Activated T-cell treated with anti-CD3 and anti-CD28 coated beads for 1 hour (primary cell): ENCODE measurements around the gene RBM15B.
"Not testable (repeated sequence)": the region's sequence is repeated elsewhere in the genome, so short reads cannot be mapped to it uniquely, and the experiment has no call there.

Source experiments
- DNase-seq: peaks from one replicate; pipeline ENCODE4 v3.0.0-alpha.2; 2020; ENCODE audit warnings: low read depth

Gene RBM15B

GRCh38 chr3:51378065-51378464 is 13.0 kb upstream of the RBM15B start:
- no peak for DNase-seq

GRCh38 chr3:51378726-51379125 is 12.4 kb upstream of the RBM15B start:
- DNase-seq = no peak

GRCh38 chr3:51379301-51379700 is 11.8 kb upstream of the RBM15B start:
- DNase-seq = no peak

GRCh38 chr3:51379746-51380455 is 11.2 kb upstream of the RBM15B start:
- DNase-seq = no peak

DNA sequence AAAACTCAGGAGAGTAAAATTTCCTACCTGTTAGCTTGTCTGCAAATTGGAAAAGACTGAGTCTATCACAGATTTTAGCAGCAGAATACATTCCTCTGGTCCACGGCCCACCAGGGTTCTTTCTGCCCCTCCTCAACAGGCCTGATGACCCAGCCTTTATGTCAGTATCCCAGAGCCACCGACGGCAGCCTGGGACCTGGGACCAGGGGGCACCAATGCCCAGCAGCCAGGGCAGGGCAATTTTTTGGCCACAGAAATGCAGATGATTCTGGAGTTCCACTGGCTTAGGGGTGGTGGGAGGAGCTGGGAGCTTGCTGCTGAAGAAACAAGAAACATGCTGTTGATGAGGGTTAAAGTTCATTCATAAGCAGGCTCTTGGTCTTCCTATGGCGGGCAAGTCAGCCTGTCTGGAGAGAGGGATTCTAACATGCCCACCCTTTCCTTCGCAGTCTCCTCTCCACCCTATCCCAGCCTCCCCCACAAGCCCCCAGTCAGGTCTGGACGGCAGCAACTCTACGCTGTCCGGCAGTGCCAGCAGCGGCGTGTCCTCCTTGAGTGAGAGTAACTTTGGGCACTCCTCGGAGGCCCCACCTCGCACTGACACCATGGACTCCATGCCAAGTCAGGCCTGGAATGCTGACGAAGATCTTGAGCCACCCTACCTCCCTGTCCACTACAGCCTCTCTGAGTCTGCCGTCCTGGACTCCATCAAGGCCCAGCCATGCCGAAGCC is 10.3 kb upstream of the RBM15B start:
- DNase-seq = no peak

DNA sequence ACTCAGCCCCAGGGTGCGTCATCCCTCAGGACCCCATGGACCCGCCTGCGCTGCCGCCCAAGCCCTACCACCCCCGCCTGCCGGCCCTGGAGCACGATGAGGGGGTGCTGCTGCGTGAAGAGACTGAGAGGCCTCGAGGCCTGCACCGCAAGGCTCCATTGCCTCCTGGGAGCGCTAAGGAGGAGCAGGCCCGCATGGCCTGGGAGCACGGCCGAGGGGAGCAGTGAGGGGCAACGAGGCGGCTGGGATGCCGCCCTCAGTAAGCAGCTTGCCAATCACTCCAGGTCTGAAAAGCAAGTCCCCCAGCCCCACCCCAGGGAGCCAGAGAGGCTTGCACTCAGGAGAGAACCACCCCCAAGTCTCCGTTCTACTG is 9.8 kb upstream of the RBM15B start:
- no peak for DNase-seq

- no peak for DNase-seq
These were observed 8.9 kb upstream of the RBM15B start for GRCh38 chr3:51382076-51382745.

- no peak for DNase-seq
These were observed 8.0 kb upstream of the RBM15B start for GRCh38 chr3:51382947-51383578.

- DNase-seq = no peak
These were observed 6.9 kb upstream of the RBM15B start for GRCh38 chr3:51384055-51384725.

- DNase-seq = peak; percentile 91
These were observed 6.2 kb upstream of the RBM15B start, which contains the start of gene MANF for GRCh38 chr3:51384726-51385473. MANF (plus strand) TSS chr3:51385291; CDS start chr3:51385343, 52 bp downstream.

GRCh38 chr3:51385621-51386091 is 5.4 kb upstream of the RBM15B start:
- no peak for DNase-seq

DNA sequence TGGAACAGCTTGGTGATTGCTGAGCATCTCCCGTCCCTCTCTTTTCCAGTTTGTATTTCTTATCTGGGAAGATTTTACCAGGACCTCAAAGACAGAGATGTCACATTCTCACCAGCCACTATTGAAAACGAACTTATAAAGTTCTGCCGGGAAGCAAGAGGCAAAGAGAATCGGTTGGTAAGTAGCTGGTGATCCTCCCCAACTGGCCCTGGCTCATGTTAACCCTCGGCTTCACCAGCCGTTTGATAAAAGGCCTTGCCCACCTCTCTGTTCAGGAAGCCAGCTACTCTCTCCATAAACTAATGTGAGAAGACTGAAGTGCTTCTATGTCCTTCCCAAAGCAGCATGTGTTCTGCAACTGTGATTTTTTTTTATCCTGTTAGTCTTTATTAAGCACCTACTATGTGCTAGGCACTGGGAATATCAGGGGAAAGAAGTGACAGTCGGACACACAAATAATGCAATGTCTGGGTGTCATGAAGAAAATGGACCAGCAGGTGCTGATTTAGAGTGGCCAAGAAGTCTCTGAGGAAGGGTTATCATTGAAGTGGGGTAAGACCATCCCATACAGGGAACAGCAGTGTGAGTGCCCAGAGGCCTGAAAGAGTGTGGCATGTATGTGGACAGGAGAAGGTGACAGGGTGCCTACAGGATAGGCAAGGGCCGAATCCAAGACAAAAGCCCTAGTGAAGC is 4.8 kb upstream of the RBM15B start:
- DNase-seq = no peak

DNA sequence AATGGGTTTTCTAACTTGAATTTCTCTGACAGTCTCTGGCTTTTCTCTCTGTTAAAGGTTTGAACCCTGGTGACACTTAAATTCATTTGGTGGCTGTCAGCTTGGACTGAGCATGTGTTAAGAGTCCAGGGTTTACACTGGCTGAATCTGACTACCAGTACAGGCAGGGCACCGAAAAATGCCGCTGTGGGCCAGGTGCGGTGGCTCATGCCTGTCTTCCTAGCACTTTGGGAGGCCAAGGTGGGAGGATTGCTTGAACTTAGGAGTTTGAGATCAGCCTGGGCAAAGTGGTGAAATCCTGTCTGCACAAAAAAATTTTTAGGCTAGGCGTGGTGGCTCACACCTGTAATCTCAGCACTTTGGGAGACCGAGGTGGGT is 4.2 kb upstream of the RBM15B start:
- DNase-seq = no peak

- not testable (repeated sequence) for DNase-seq
These were observed 3.8 kb upstream of the RBM15B start for GRCh38 chr3:51387281-51387680.

GRCh38 chr3:51388286-51389029 is 2.6 kb upstream of the RBM15B start:
- no peak for DNase-seq

- peak; percentile 41 for DNase-seq
These were observed 1.5 kb upstream of the RBM15B start for GRCh38 chr3:51389423-51390183.

DNA sequence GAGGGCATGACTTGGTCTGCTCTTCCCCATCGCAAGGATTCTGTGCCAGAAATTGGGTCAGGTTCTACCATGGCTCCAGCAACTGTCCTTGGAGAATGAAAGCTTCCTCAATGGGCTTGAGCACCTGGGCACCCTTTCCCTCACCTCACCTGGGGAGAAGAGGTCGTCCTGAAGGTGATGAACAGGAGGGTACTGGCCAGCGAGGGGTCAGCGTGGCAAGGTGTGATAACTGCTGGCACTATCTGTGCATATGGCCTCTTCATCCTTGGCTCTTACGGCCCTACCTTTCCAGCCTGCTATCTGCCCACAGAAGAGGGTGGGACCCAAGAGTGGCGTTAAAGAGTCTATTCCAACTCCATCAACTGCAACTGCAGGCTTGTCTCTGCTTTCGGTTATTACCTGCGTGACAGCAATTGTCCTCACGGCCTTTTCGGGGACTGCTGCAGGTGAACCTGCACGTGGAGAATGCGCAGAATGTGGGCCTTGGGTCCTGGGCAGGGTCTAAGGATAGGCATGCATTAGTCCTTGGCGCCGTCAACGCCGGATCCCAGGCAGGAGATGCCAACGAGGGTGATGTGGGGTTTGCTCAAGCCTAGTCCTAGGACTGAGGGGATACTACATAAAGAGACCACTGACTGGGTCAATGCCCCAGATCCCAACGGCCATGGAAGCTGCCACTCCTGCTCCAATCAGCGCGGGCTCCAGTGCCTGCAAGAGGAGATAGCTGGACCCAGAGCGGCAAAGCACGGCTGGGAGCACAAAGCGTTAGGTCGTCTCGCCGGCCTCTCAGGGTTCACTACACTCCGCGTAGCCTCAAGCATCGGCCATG is 625 bp upstream of the RBM15B start:
- DNase-seq = no peak
